HepG2 (cell line): ENCODE measurements around the gene SEC16A. TPM values are rescaled to one million over a fixed set of nuclear protein-coding genes. Genes with fewer than 3 reads are reported as not detected.
A peak's percentile ranks its signal among the peaks of the same experiment; 100 is the strongest.

Source experiments
- ATAC-seq: fragments of 200-7000 bp; cut with Tn5 transposase; 3 replicates; pipeline ENCODE4 v1.9.1; 2020; ENCODE audit warnings: mild to moderate bottlenecking, moderate library complexity
- BruUV-seq: library from RNA; stranded (reverse); fragments of 400-500 nt; replicated peaks from 2 replicates; lab custom pipeline; 2021; lab: Mats Ljungman, UMichigan
- CTCF ChIA-PET: fragments of 300-600 bp; formaldehyde crosslinking; extraction: SDS; loops from one replicate; lab custom pipeline; 2021; ENCODE audit warnings: low total read pairs, inconsistent platforms, low intra/inter-chr PET ratio; lab: Yijun Ruan, JAX
- POLR2A ChIA-PET: fragments of 350-600 bp; sonication (Branson Sonifier 250); formaldehyde crosslinking; loops from one replicate; lab custom pipeline; 2020; ENCODE audit warnings: antibody characterized with exemption, inconsistent platforms; lab: Yijun Ruan, JAX
- DNase-seq: peaks from one replicate; pipeline ENCODE4 v3.0.0-alpha.2; 2015; ENCODE audit warnings: low spot score
- FAIRE-seq: peaks from 3 replicates; lab custom pipeline; 2011; peaks lifted over from hg19 to GRCh38; lab: Jason Lieb, UNC
- H2AFZ ChIP-seq: one replicate; pipeline ENCODE4 v1.6.1; 2011; ENCODE audit warnings: low read length, inconsistent platforms
- H3K27ac ChIP-seq: fragments of 300-600 bp; 3 replicates; pipeline ENCODE4 v1.8.0; 2011; ENCODE audit warnings: mixed run types, mild to moderate bottlenecking, mixed read lengths, low read length, inconsistent platforms; ENCODE audit not compliant: insufficient read depth; ENCODE audit errors: extremely low read length
- H3K27me3 ChIP-seq, 2 experiments: fragments of 200-600 bp in 1 of 2; 2 replicates in 1 of 2; 3 replicates in 1 of 2; pipeline versions ENCODE4 v1.6.0 to v1.8.0; 2011; ENCODE audit warnings: low read length in 2 of 2, mild to moderate bottlenecking in 2 of 2, moderate library complexity in 2 of 2, inconsistent platforms in 1 of 2; ENCODE audit not compliant: insufficient read depth in 2 of 2, control insufficient read depth in 1 of 2
- H3K36me3 ChIP-seq, 2 experiments: fragments of 200-600 bp in 1 of 2; replicated peaks in 1 of 2; 2 replicates in 1 of 2; 3 replicates in 1 of 2; pipeline versions ENCODE4 v1.5.1 to v1.8.0; 2011; ENCODE audit warnings: low read length in 2 of 2, inconsistent platforms in 1 of 2; ENCODE audit not compliant: insufficient read depth in 2 of 2, control insufficient read depth in 1 of 2
- H3K4me1 ChIP-seq: 2 replicates; pipeline ENCODE4 v1.5.1; 2012; ENCODE audit warnings: low read length, inconsistent platforms; ENCODE audit not compliant: insufficient read depth
- H3K4me2 ChIP-seq: 2 replicates; pipeline ENCODE4 v1.6.0; 2011; ENCODE audit warnings: low read depth, low read length, inconsistent platforms
- H3K4me3 ChIP-seq, 3 experiments: fragments of 200-600 bp in 1 of 3; sonication (generic), shearing (Covaris generic) in 1 of 3; replicated peaks in 1 of 3; 2 replicates each; pipeline ENCODE4 v1.5.1; 2011 to 2016; ENCODE audit warnings: low read length in 3 of 3, inconsistent platforms in 2 of 3, low read depth in 2 of 3, mild to moderate bottlenecking in 2 of 3, control low read depth in 1 of 3, mixed read lengths in 1 of 3; ENCODE audit not compliant: insufficient read depth in 1 of 3
- H3K79me2 ChIP-seq: one replicate; pipeline ENCODE4 v1.6.1; 2011; ENCODE audit warnings: low read length, inconsistent platforms; ENCODE audit not compliant: insufficient read depth
- H3K9ac ChIP-seq: 2 replicates; pipeline ENCODE4 v1.6.0; 2011; ENCODE audit warnings: mild to moderate bottlenecking, low read depth, low read length, inconsistent platforms; ENCODE audit not compliant: insufficient read depth
- H3K9me3 ChIP-seq: 2 replicates; pipeline ENCODE4 v1.5.1; 2012; ENCODE audit warnings: mild to moderate bottlenecking, low read length
- H4K20me1 ChIP-seq: 2 replicates; pipeline ENCODE4 v1.6.0; 2011; ENCODE audit warnings: inconsistent platforms, mild to moderate bottlenecking, low read length, moderate library complexity; ENCODE audit not compliant: insufficient read depth
- CEBPB ChIP-seq: IDR thresholded peaks from 2 replicates; pipeline ENCODE4 v1.6.1; 2011; ENCODE audit warnings: low read depth, low read length, improper control_type of control experiment, borderline replicate concordance
- CEBPG ChIP-seq: IDR thresholded peaks from 2 replicates; pipeline ENCODE4 v1.6.1; 2016
- HNRNPL ChIP-seq: fragments of 200-400 bp; formaldehyde crosslinking; IDR thresholded peaks from 2 replicates; pipeline ENCODE4 v1.6.1; 2017; ENCODE audit warnings: mild to moderate bottlenecking, low read depth, low read length
- KDM5A ChIP-seq: fragments of 200-600 bp; sonication (generic); IDR thresholded peaks from 2 replicates; pipeline ENCODE4 v1.7.0; 2018; ENCODE audit warnings: antibody characterized with exemption, mild to moderate bottlenecking, low read length, borderline replicate concordance
- POLR2AphosphoS2 ChIP-seq: IDR thresholded peaks from 2 replicates; pipeline ENCODE4 v1.6.1; 2011; ENCODE audit warnings: low read depth, low read length, improper control_type of control experiment
- SMARCC2 ChIP-seq: fragments of 450-650 bp; IDR thresholded peaks from 2 replicates; pipeline ENCODE4 v1.6.1; 2017; ENCODE audit warnings: antibody characterized with exemption, mild to moderate bottlenecking
- ZFY ChIP-seq: sonication (generic); formaldehyde crosslinking; IDR thresholded peaks from 2 replicates; pipeline ENCODE4 v1.4.0; 2020; ENCODE audit warnings: missing genetic modification reagents
- WGBS: methylation state at CpG from one replicate; pipeline ENCODE4 v1.1.6; 2017; ENCODE audit warnings: low lambda C conversion rate; 5-methylcytosine and 5-hydroxymethylcytosine counted together
- in situ Hi-C: cut with HindIII; loops from 2 replicates; pipeline ENCODE4 v1.10.0; 2017; ENCODE audit warnings: low pct_unique_long_range_greater_than_20kb; ENCODE audit not compliant: extremely low pct_ligation_motif_present
- intact Hi-C: fragments of 100-400 bp; cut with micrococcal nuclease; formaldehyde crosslinking; loops from one replicate; pipeline ENCODE4 v1.10.0; 2022; ENCODE audit not compliant: unreplicated experiment
- polyA plus RNA-seq, 8 experiments: library from polyadenylated mRNA; depleted of rRNA in 3 of 8; stranded (reverse) in 7 of 8; unstranded in 1 of 8; fragments of >200 nt; fragmentation: Illumina TruSeq in 4 of 8; extraction: Trizol in 4 of 8; gene quantifications; 2 replicates each; pipeline versions ENCODE4 v1.2.1 to v1.2.3, GENCODE V29; 2011 to 2016; ENCODE audit warnings: low read depth in 4 of 8, missing spikeins in 1 of 8, mixed read lengths in 1 of 8; ENCODE audit not compliant: insufficient read depth in 1 of 8
- total RNA-seq, 5 experiments: library from RNA; depleted of rRNA; stranded (reverse); fragments of >200 nt; fragmentation: Illumina TruSeq; extraction: Trizol; gene quantifications; 2 replicates each; pipeline ENCODE4 v1.2.3, GENCODE V29; 2016; ENCODE audit warnings: low read depth in 1 of 5
- TF ChIP-seq, protein P1 (sequence below): sonication (generic); formaldehyde crosslinking; IDR thresholded peaks from 2 replicates; pipeline ENCODE4 v1.5.0; 2020; ENCODE audit warnings: mild to moderate bottlenecking, missing genetic modification reagents, borderline replicate concordance
- TF ChIP-seq, protein P2 (sequence below): sonication (generic); formaldehyde crosslinking; IDR thresholded peaks from 2 replicates; pipeline ENCODE4 v1.4.0; 2020; ENCODE audit warnings: mild to moderate bottlenecking, missing genetic modification reagents
- TF ChIP-seq, protein P3 (sequence below): IDR thresholded peaks from 2 replicates; pipeline ENCODE4 v1.6.1; 2016; ENCODE audit warnings: missing compliant biosample characterization, missing genetic modification reagents, borderline replicate concordance
- TF ChIP-seq, protein P4 (sequence below): sonication (generic); formaldehyde crosslinking; IDR thresholded peaks from 2 replicates; pipeline ENCODE4 v1.5.0; 2020; ENCODE audit warnings: missing genetic modification reagents, mild to moderate bottlenecking, borderline replicate concordance

The SEC16A gene
- total and polyA plus RNA-seq, 2 of the 13 experiments (the other 11 are each of a cell fraction or from before 2014, with no cell fraction given), result 15.9 to 18.9 TPM

DNA sequence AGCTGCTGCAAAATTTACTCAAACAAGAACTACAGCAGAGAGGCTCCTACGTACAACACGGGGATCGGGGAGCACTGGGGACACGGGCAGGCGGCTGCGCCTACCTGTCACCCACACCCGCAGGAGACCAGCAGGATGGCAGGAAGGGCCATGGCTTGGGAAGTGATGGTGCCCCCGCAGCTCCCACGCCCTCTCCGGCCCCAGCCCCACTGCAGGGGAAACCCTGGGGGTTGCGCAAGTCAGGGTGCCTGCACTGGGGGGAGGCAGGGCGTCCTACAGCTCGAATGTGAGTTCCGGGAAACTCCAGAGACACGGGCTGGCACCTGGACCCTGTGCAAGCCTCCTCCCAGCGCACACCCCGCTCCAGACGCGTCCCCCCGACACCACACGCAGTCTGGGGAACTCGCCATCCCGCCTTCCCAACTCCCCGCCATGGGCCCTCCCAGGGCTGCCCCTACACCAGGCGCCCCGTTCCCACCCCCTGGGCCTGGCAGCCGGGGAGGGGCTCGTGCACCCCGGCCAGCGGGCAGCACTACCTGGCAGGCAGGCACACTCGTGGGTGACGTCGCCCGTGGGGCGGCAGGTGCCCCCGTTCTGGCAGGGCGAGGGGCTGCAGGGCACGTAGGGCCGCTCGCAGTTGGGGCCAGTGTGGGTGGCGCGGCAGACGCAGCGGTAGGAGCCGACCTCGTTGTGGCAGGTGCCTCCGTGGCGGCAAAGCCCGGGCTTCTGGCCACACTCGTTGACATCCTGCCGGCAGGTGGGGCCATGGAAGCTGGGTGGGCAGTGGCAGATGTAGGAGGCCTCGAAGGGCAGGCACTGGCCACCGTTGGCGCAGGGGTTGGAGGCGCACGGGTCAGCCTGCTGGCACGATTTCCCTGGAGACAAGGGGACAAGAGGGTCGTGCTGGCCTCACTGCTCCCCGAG lies 39.7 kb upstream of the SEC16A start:
- H3K36me3 ChIP-seq, result no peaks in the 10 kb centered on the region
- no TSS peak for BruUV-seq
- ChIA-PET POLR2A (no interaction called here), CTCF (no interaction called here)
- FAIRE-seq, result no peak
- DNase-seq, result no peak
- H3K79me2 ChIP-seq, result no peaks in the 10 kb centered on the region
- no peak overlapping the region for H2AFZ ChIP-seq
- H4K20me1 ChIP-seq, result no peaks in the 10 kb centered on the region
- no peak overlapping the region for H3K27ac ChIP-seq
- intact Hi-C loops (no loop called here), in situ Hi-C loops (no loop called here)
- no peak overlapping the region for H3K4me2 ChIP-seq
- H3K4me3 ChIP-seq, result no peak overlapping the region
- H3K9ac ChIP-seq, result no peak overlapping the region
- peaks cover 0 to 1% of the 10 kb centered on the region in 2 experiments; a peak in 1 of 5 replicates for H3K27me3 ChIP-seq
- TF ChIP-seq KDM5A, result no peak
- TF ChIP-seq, protein P1, sequence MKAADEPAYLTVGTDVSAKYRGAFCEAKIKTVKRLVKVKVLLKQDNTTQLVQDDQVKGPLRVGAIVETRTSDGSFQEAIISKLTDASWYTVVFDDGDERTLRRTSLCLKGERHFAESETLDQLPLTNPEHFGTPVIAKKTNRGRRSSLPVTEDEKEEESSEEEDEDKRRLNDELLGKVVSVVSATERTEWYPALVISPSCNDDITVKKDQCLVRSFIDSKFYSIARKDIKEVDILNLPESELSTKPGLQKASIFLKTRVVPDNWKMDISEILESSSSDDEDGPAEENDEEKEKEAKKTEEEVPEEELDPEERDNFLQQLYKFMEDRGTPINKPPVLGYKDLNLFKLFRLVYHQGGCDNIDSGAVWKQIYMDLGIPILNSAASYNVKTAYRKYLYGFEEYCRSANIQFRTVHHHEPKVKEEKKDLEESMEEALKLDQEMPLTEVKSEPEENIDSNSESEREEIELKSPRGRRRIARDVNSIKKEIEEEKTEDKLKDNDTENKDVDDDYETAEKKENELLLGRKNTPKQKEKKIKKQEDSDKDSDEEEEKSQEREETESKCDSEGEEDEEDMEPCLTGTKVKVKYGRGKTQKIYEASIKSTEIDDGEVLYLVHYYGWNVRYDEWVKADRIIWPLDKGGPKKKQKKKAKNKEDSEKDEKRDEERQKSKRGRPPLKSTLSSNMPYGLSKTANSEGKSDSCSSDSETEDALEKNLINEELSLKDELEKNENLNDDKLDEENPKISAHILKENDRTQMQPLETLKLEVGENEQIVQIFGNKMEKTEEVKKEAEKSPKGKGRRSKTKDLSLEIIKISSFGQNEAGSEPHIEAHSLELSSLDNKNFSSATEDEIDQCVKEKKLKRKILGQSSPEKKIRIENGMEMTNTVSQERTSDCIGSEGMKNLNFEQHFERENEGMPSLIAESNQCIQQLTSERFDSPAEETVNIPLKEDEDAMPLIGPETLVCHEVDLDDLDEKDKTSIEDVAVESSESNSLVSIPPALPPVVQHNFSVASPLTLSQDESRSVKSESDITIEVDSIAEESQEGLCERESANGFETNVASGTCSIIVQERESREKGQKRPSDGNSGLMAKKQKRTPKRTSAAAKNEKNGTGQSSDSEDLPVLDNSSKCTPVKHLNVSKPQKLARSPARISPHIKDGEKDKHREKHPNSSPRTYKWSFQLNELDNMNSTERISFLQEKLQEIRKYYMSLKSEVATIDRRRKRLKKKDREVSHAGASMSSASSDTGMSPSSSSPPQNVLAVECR (CRISPR knock-in tag), result no peak
- peak; percentile 53 for TF ChIP-seq CEBPG (CRISPR knock-in tag)
- TF ChIP-seq SMARCC2, result no peak
- TF ChIP-seq ZFY (CRISPR knock-in tag), result no peak
- TF ChIP-seq, protein P2, sequence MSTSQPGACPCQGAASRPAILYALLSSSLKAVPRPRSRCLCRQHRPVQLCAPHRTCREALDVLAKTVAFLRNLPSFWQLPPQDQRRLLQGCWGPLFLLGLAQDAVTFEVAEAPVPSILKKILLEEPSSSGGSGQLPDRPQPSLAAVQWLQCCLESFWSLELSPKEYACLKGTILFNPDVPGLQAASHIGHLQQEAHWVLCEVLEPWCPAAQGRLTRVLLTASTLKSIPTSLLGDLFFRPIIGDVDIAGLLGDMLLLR (CRISPR knock-in tag), result no peak
- TF ChIP-seq POLR2AphosphoS2, result no peak
- TF ChIP-seq CEBPB, result peak; percentile 76
- TF ChIP-seq, protein P3, sequence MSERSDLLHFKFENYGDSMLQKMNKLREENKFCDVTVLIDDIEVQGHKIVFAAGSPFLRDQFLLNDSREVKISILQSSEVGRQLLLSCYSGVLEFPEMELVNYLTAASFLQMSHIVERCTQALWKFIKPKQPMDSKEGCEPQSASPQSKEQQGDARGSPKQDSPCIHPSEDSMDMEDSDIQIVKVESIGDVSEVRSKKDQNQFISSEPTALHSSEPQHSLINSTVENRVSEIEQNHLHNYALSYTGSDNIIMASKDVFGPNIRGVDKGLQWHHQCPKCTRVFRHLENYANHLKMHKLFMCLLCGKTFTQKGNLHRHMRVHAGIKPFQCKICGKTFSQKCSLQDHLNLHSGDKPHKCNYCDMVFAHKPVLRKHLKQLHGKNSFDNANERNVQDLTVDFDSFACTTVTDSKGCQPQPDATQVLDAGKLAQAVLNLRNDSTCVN, result no peak
- TF ChIP-seq, protein P4, sequence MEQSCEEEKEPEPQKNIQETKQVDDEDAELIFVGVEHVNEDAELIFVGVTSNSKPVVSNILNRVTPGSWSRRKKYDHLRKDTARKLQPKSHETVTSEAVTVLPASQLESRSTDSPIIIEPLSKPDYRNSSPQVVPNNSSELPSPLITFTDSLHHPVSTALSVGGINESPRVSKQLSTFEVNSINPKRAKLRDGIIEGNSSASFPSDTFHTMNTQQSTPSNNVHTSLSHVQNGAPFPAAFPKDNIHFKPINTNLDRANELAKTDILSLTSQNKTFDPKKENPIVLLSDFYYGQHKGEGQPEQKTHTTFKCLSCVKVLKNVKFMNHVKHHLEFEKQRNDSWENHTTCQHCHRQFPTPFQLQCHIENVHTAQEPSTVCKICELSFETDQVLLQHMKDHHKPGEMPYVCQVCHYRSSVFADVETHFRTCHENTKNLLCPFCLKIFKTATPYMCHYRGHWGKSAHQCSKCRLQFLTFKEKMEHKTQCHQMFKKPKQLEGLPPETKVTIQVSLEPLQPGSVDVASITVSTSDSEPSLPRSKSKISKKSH (CRISPR knock-in tag), result no peak
- TF ChIP-seq HNRNPL, result 0 out of 2 replicates have a peak, but pooled peaks have one; percentile 5
- no peaks in the 10 kb centered on the region for H3K9me3 ChIP-seq
- no peak for ATAC-seq
- peaks cover 48% of the 10 kb centered on the region for H3K4me1 ChIP-seq
- 91% methylated on average over 22 of the region's 59 CpGs for WGBS
